Endothelial cell of hepatic sinusoid (primary cell): Measurements from ENCODE around the gene NUMBL.

ENCODE experiments used
- in situ Hi-C: cut with HindIII; loops from 2 replicates; pipeline ENCODE4 v1.10.0; 2017; ENCODE audit warnings: low sequenced_read_pairs

NUMBL gene

GRCh38 chr19:40691421-40692211, 1.2 kb upstream of the NUMBL start:
- in situ Hi-C loops: no loop called here

- in situ Hi-C loops: no loop called here
Measured at GRCh38 chr19:40690693-40691420, 406 bp upstream of the NUMBL start.

- in situ Hi-C loops: no loop called here
Measured at GRCh38 chr19:40689339-40690049, 957 bp downstream of the NUMBL start.

- in situ Hi-C loops: no loop called here
Measured at GRCh38 chr19:40688987-40689338, 1.5 kb downstream of the NUMBL start.

- in situ Hi-C loops: no loop called here
Measured at GRCh38 chr19:40688309-40688708, 2.1 kb downstream of the NUMBL start.

- in situ Hi-C loops: no loop called here
Measured at GRCh38 chr19:40687525-40688016, 2.9 kb downstream of the NUMBL start.

GRCh38 chr19:40686882-40687524, 3.4 kb downstream of the NUMBL start:
- in situ Hi-C loops: no loop called here

- in situ Hi-C loops: no loop called here
Measured at GRCh38 chr19:40685563-40685962, 4.9 kb downstream of the NUMBL start.

- in situ Hi-C loops: no loop called here
Measured at GRCh38 chr19:40685016-40685526, 5.4 kb downstream of the NUMBL start.

- in situ Hi-C loops: no loop called here
Measured at GRCh38 chr19:40684280-40684679, 6.2 kb downstream of the NUMBL start.

GRCh38 chr19:40683437-40683836, 7.0 kb downstream of the NUMBL start:
- in situ Hi-C loops: no loop called here

GRCh38 chr19:40682431-40682964, 8.0 kb downstream of the NUMBL start:
- in situ Hi-C loops: no loop called here

- in situ Hi-C loops: no loop called here
Measured at GRCh38 chr19:40681039-40681438, 9.4 kb downstream of the NUMBL start.

- in situ Hi-C loops: no loop called here
Measured at GRCh38 chr19:40677156-40677555, 13.3 kb downstream of the NUMBL start.

- in situ Hi-C loops: no loop called here
Measured at GRCh38 chr19:40674291-40674690, 16.2 kb downstream of the NUMBL start.

GRCh38 chr19:40673397-40673796, 17.1 kb downstream of the NUMBL start:
- in situ Hi-C loops: no loop called here

GRCh38 chr19:40672573-40673299, 17.7 kb downstream of the NUMBL start:
- in situ Hi-C loops: no loop called here

- in situ Hi-C loops: no loop called here
Measured at GRCh38 chr19:40672038-40672437, 18.4 kb downstream of the NUMBL start.

- in situ Hi-C loops: no loop called here
Measured at GRCh38 chr19:40671404-40671803, 19.0 kb downstream of the NUMBL start.
